Measurements from ENCODE around the gene PRSS36.
"Not testable (repeated sequence)": the region's sequence is repeated elsewhere in the genome, so short reads cannot be mapped to it uniquely, and the experiment has no call there.

Gene PRSS36

GRCh38 chr16:31157136-31157535 lies 7.3 kb upstream of the PRSS36 start:
- DNase-seq: no peak
- no peaks in the 10 kb centered on the region for H3K36me3 ChIP-seq
- TF ChIP-seq CTCF (IDR thresholded peaks at IDR 0.05; ENCODE audit: low read depth, low read length): no peak

GRCh38 chr16:31150976-31151375 lies 1.1 kb upstream of the PRSS36 start:
- DNase-seq; H3K4me3 ChIP-seq (ENCODE audit: low read depth, low read length); H3K36me3 ChIP-seq; H3K9me3 ChIP-seq; H3K4me1 ChIP-seq; H3K27me3 ChIP-seq: not testable (repeated sequence)

More at GRCh38 chr16:31157136-31157535, 7.3 kb upstream of the PRSS36 start:
- Histone ChIP-seq H3K9me3 (no peaks in the 10 kb centered on the region), H3K4me1 (no peaks in the 10 kb centered on the region), H3K4me3 (ENCODE audit: low read depth, low read length) (no peak overlapping the region), H3K27me3 (peaks cover 9% of the 10 kb centered on the region)

- no peak for DNase-seq
- Histone ChIP-seq H3K27me3 (peaks cover 4% of the 10 kb centered on the region; the same call in 1 of the 2 replicates), H3K4me1 (no peaks in the 10 kb centered on the region), H3K36me3 (no peaks in the 10 kb centered on the region), H3K4me3 (ENCODE audit: low read depth, low read length) (no peak overlapping the region), H3K9me3 (no peaks in the 10 kb centered on the region)
- no peak for TF ChIP-seq CTCF (IDR thresholded peaks at IDR 0.05; ENCODE audit: low read depth, low read length)
Measured at GRCh38 chr16:31149332-31149731, 534 bp downstream of the PRSS36 start.

GRCh38 chr16:31148896-31149295 lies 970 bp downstream of the PRSS36 start:
- Histone ChIP-seq H3K36me3 (no peaks in the 10 kb centered on the region), H3K27me3 (peaks cover 4% of the 10 kb centered on the region; the same call in 1 of the 2 replicates), H3K4me3 (ENCODE audit: low read depth, low read length) (no peak overlapping the region), H3K4me1 (no peaks in the 10 kb centered on the region), H3K9me3 (no peaks in the 10 kb centered on the region)
- no peak for TF ChIP-seq CTCF (IDR thresholded peaks at IDR 0.05; ENCODE audit: low read depth, low read length)
- no peak for DNase-seq

GRCh38 chr16:31148281-31148728 lies 1.6 kb downstream of the PRSS36 start:
- DNase-seq: no peak
- no peak for TF ChIP-seq CTCF (IDR thresholded peaks at IDR 0.05; ENCODE audit: low read depth, low read length)
- Histone ChIP-seq H3K9me3 (no peaks in the 10 kb centered on the region), H3K4me3 (ENCODE audit: low read depth, low read length) (no peak overlapping the region), H3K36me3 (no peaks in the 10 kb centered on the region), H3K4me1 (no peaks in the 10 kb centered on the region), H3K27me3 (peaks cover 4% of the 10 kb centered on the region; the same call in 1 of the 2 replicates)

GRCh38 chr16:31147574-31147973 lies 2.3 kb downstream of the PRSS36 start:
- Histone ChIP-seq H3K4me3 (ENCODE audit: low read depth, low read length) (no peak overlapping the region), H3K27me3 (peaks cover 4% of the 10 kb centered on the region; the same call in 1 of the 2 replicates)

More at GRCh38 chr16:31147574-31147973, 2.3 kb downstream of the PRSS36 start:
- Histone ChIP-seq H3K9me3 (no peaks in the 10 kb centered on the region), H3K4me1 (no peaks in the 10 kb centered on the region), H3K36me3 (no peaks in the 10 kb centered on the region)
- no peak for TF ChIP-seq CTCF (IDR thresholded peaks at IDR 0.05; ENCODE audit: low read depth, low read length)
- no peak for DNase-seq
